Gastroesophageal sphincter (tissue), 3 donors: ENCODE results near the gene CYLD.

Experiments used
- CTCF ChIP-seq, 4 experiments: fragments of 200-600 bp in 2 of 4; fragments of 450-650 bp in 2 of 4; sonication (generic) in 1 of 4; IDR thresholded peaks; one replicate each; pipeline ENCODE4 v1.5.1; 2017 to 2019; ENCODE audit warnings: antibody characterized with exemption in 4 of 4, mild to moderate bottlenecking in 2 of 4, moderate library complexity in 2 of 4
- EP300 ChIP-seq: sonication (generic); formaldehyde crosslinking; IDR thresholded peaks from one replicate; pipeline ENCODE4 v1.6.1; 2017; ENCODE audit warnings: antibody characterized with exemption, mild to moderate bottlenecking
- POLR2A ChIP-seq, 2 donors: fragments of 450-650 bp; IDR thresholded peaks; one replicate each; pipeline ENCODE4 v1.6.1; 2017; ENCODE audit warnings: antibody characterized with exemption in 2 of 2, mild to moderate bottlenecking in 2 of 2, moderate library complexity in 1 of 2
- POLR2AphosphoS5 ChIP-seq: sonication (generic); formaldehyde crosslinking; IDR thresholded peaks from one replicate; pipeline ENCODE4 v1.6.1; 2017; ENCODE audit warnings: antibody characterized with exemption

- TF ChIP-seq CTCF (IDR thresholded peaks at IDR 0.05) (no peak), EP300 (no peak), POLR2AphosphoS5 (no peak), POLR2A (IDR thresholded peaks at IDR 0.05) (no peak)
Observed at GRCh38 chr16:50709980-50710379, 31.9 kb upstream of the CYLD start.
